NCI-H2081 (cell line): ENCODE measurements around the gene PITPNC1.
"Not testable (repeated sequence)": the region's sequence is repeated elsewhere in the genome, so short reads cannot be mapped to it uniquely, and the experiment has no call there.

Experiments used
- DNase-seq, 2 experiments: peaks; one replicate each; lab custom pipeline; 2025; lab: John Stamatoyannopoulos, UW

PITPNC1 gene

GRCh38 chr17:67651218-67651579 is 274.1 kb downstream of the PITPNC1 start:
- not testable (repeated sequence) for DNase-seq

GRCh38 chr17:67652433-67652832 is 275.4 kb downstream of the PITPNC1 start:
- no peak for DNase-seq

GRCh38 chr17:67655478-67656148 is 278.5 kb downstream of the PITPNC1 start:
- DNase-seq = no peak

GRCh38 chr17:67656494-67657203 is 279.6 kb downstream of the PITPNC1 start:
- no peak for DNase-seq

GRCh38 chr17:67657596-67657995 is 280.5 kb downstream of the PITPNC1 start:
- no peak for DNase-seq

- DNase-seq = no peak
Observed at GRCh38 chr17:67658265-67658664, 281.2 kb downstream of the PITPNC1 start.

GRCh38 chr17:67659028-67659427 is 281.9 kb downstream of the PITPNC1 start:
- DNase-seq = no peak

- no peak for DNase-seq
Observed at GRCh38 chr17:67662712-67663111, 285.6 kb downstream of the PITPNC1 start.

- no peak for DNase-seq
Observed at GRCh38 chr17:67663457-67663856, 286.4 kb downstream of the PITPNC1 start.

- DNase-seq = no peak
Observed at GRCh38 chr17:67666028-67666427, 288.9 kb downstream of the PITPNC1 start.

GRCh38 chr17:67666710-67667109 is 289.6 kb downstream of the PITPNC1 start:
- no peak for DNase-seq

GRCh38 chr17:67671493-67671892 is 294.4 kb downstream of the PITPNC1 start:
- DNase-seq = peak; percentile 62 to 87

GRCh38 chr17:67672592-67673335 is 295.7 kb downstream of the PITPNC1 start:
- DNase-seq = peak; percentile 64 to 90

GRCh38 chr17:67675481-67675880 is 298.4 kb downstream of the PITPNC1 start:
- DNase-seq = peak; percentile 22 to 82

- no peak for DNase-seq
Observed at GRCh38 chr17:67676305-67676704, 299.2 kb downstream of the PITPNC1 start.

GRCh38 chr17:67678414-67678813 is 301.3 kb downstream of the PITPNC1 start:
- DNase-seq = no peak

- DNase-seq = no peak
Observed at GRCh38 chr17:67679225-67679624, 302.1 kb downstream of the PITPNC1 start.

GRCh38 chr17:67679721-67680120 is 302.6 kb downstream of the PITPNC1 start:
- no peak for DNase-seq

GRCh38 chr17:67680445-67681224 is 303.6 kb downstream of the PITPNC1 start:
- peak; percentile 19 to 80 for DNase-seq

- peak in 1 of 2 experiments; percentile 25 for DNase-seq
Observed at GRCh38 chr17:67682196-67682595, 305.1 kb downstream of the PITPNC1 start.

- no peak for DNase-seq
Observed at GRCh38 chr17:67685351-67685750, 308.3 kb downstream of the PITPNC1 start.

- no peak for DNase-seq
Observed at GRCh38 chr17:67686241-67686640, 309.2 kb downstream of the PITPNC1 start.
